ENCODE measurements around the gene KMO. TPM values are rescaled to one million over a fixed set of nuclear protein-coding genes. Genes with fewer than 3 reads are reported as not detected.

Gene KMO
- total RNA-seq, 1 donor from 2014 or later: not detected

DNA sequence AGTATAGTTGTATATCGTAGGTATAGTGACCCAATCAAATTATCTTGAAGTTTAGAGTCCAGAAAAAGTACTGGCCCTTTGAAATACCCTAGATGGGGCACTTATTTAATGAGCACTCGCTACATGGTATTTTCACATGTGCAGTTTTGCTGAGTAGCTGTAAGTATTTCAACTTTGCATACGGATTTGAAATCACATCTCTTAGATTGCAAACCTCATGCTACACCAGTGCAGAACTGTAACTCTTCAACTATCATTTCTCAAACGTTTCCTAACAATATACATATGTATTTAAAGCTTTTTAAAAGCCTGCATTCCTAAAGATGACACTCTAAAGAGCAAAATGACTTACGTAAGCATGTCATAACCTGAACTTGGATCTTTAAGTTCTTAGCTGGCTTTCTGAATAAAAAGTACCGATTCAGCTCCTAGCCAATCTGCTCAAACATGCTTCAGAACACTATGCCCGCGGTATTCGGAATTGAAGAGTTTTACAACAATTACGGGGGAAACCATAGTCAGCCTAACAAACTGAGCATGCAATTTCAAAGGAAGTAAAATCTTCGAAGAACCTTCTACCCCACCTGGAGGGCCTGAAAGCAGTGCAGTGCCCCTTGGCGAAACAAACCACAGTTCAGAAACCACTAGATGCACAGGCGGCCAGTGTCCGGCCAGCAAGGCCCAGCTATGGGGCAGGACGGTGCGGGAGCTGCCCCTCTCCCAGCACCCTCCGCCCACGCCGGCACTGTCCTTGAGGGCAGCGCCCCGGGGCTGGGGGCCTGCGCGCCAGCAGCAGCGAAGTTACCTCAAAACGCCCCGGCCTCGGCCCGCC lies 13.5 kb upstream of the KMO start:
- Mint-ChIP-seq H3K27ac (ENCODE audit: unreplicated experiment) (peak overlapping the region; percentile 77), H3K9me3 (no peaks in the 10 kb centered on the region), H3K27me3 (ENCODE audit: low read depth) (peaks cover 21% of the 10 kb centered on the region), H3K4me3 (peak overlapping the region; percentile 93), H3K4me1 (peaks cover 32% of the 10 kb centered on the region), H3K36me3 (ENCODE audit: low read depth) (peaks cover 8% of the 10 kb centered on the region)
- DNase-seq (ENCODE audit: low read depth, low spot score): peak; percentile 22
- TF ChIP-seq CTCF (conservative IDR thresholded peaks at IDR 0.05): no peak

- TF ChIP-seq CTCF (conservative IDR thresholded peaks at IDR 0.05): no peak
- peaks cover 8% of the 10 kb centered on the region for H3K36me3 Mint-ChIP-seq (ENCODE audit: low read depth)
- DNase-seq (ENCODE audit: low read depth, low spot score): peak; percentile 85
- H3K4me3 Mint-ChIP-seq: peak within 1 kb of the TSS; percentile 93
- H3K27me3 Mint-ChIP-seq (ENCODE audit: low read depth): peaks cover 27% of the 10 kb centered on the region
- H3K9me3 Mint-ChIP-seq: no peaks in the 10 kb centered on the region
- H3K27ac Mint-ChIP-seq (ENCODE audit: unreplicated experiment): peak within 1 kb of the TSS; percentile 77
- peaks cover 28% of the 10 kb centered on the region for H3K4me1 Mint-ChIP-seq
Measured at GRCh38 chr1:241519308-241520079, 12.7 kb upstream of the KMO start, which contains the start of gene FH. TSS of gene FH (minus strand) at chr1:241519755. CDS start at chr1:241519722, 33 bp downstream.

DNA sequence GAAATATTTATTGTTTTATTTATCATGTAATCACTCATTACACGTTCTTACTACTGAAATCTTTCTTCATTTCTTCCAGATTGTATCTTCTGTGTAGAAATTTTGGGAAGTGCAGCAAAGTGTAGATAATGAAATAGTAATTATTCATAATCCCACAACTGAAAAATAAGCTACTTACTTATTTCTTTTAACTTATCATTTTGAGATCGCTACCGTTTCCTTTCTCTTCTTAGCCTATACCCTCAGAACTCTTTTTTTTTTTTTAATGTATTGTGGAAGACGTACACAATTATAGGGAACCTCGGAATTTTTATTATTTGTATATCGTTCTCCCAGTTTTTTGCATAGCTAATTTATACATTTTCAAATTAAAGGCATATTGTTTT lies 12.1 kb upstream of the KMO start:
- Mint-ChIP-seq H3K27me3 (ENCODE audit: low read depth) (peaks cover 33% of the 10 kb centered on the region), H3K9me3 (no peaks in the 10 kb centered on the region), H3K4me1 (peaks cover 23% of the 10 kb centered on the region), H3K36me3 (ENCODE audit: low read depth) (peaks cover 8% of the 10 kb centered on the region), H3K27ac (ENCODE audit: unreplicated experiment) (no peak overlapping the region), H3K4me3 (no peak overlapping the region)
- TF ChIP-seq CTCF (conservative IDR thresholded peaks at IDR 0.05): no peak
- no peak for DNase-seq (ENCODE audit: low read depth, low spot score)

GRCh38 chr1:241521718-241522117 lies 10.5 kb upstream of the KMO start:
- Mint-ChIP-seq H3K4me1 (peaks cover 19% of the 10 kb centered on the region), H3K27me3 (ENCODE audit: low read depth) (peaks cover 37% of the 10 kb centered on the region), H3K27ac (ENCODE audit: unreplicated experiment) (no peak overlapping the region), H3K4me3 (peak overlapping the region; percentile 46), H3K9me3 (no peaks in the 10 kb centered on the region), H3K36me3 (ENCODE audit: low read depth) (peaks cover 3% of the 10 kb centered on the region)
- no peak for DNase-seq (ENCODE audit: low read depth, low spot score)
- no peak for TF ChIP-seq CTCF (conservative IDR thresholded peaks at IDR 0.05)

- no peaks in the 10 kb centered on the region for H3K36me3 Mint-ChIP-seq (ENCODE audit: low read depth)
- DNase-seq (ENCODE audit: low read depth, low spot score): no peak
- no peaks in the 10 kb centered on the region for H3K9me3 Mint-ChIP-seq
- H3K4me3 Mint-ChIP-seq: no peak overlapping the region
- peaks cover 48% of the 10 kb centered on the region for H3K27me3 Mint-ChIP-seq (ENCODE audit: low read depth)
- H3K4me1 Mint-ChIP-seq: no peaks in the 10 kb centered on the region
- H3K27ac Mint-ChIP-seq (ENCODE audit: unreplicated experiment): no peak overlapping the region
- TF ChIP-seq CTCF (conservative IDR thresholded peaks at IDR 0.05): no peak
Measured at GRCh38 chr1:241525026-241525425, 7.2 kb upstream of the KMO start.

Measured in neural crest cell (in vitro differentiated cells).